Gastrocnemius medialis (tissue), 4 donors: ENCODE results near the gene LNX2.

Source experiments
- POLR2A ChIP-seq, 2 donors: fragments of 450-650 bp; IDR thresholded peaks; one replicate each; pipeline ENCODE4 v1.6.1; 2017; ENCODE audit warnings: antibody characterized with exemption in 2 of 2, mild to moderate bottlenecking in 2 of 2, moderate library complexity in 2 of 2
- TF ChIP-seq, protein P1 (sequence below), 5 experiments: fragments of 450-650 bp in 3 of 5; fragments of 200-600 bp in 2 of 5; sonication (generic) in 2 of 5; IDR thresholded peaks in 4 of 5; conservative IDR thresholded peaks in 1 of 5; 1 replicate in 4 of 5; 2 replicates in 1 of 5; pipeline ENCODE4 v1.5.1; 2016 to 2019; ENCODE audit warnings: antibody characterized with exemption in 5 of 5, mild to moderate bottlenecking in 3 of 5, moderate library complexity in 3 of 5

DNA sequence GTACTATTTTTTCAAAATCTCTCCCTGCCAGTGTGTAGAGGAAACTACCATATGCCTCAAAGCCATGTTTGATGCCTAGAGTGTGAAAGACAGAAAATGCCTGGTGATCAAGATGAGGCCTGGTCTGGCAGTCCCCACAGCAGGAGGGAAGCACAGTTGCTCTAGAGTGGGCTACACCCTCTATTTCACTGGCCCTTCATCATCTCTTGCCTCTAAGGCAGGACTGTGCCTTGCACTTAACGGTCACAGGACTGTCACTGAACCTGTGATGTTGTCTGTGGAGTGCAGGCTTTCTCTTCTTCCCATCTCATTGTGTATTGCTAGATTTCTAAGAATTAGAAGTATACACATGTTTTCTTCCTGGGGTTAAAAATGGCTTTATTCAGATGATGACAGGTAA, 17.7 kb upstream of the LNX2 start:
- TF ChIP-seq, protein P1, sequence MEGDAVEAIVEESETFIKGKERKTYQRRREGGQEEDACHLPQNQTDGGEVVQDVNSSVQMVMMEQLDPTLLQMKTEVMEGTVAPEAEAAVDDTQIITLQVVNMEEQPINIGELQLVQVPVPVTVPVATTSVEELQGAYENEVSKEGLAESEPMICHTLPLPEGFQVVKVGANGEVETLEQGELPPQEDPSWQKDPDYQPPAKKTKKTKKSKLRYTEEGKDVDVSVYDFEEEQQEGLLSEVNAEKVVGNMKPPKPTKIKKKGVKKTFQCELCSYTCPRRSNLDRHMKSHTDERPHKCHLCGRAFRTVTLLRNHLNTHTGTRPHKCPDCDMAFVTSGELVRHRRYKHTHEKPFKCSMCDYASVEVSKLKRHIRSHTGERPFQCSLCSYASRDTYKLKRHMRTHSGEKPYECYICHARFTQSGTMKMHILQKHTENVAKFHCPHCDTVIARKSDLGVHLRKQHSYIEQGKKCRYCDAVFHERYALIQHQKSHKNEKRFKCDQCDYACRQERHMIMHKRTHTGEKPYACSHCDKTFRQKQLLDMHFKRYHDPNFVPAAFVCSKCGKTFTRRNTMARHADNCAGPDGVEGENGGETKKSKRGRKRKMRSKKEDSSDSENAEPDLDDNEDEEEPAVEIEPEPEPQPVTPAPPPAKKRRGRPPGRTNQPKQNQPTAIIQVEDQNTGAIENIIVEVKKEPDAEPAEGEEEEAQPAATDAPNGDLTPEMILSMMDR (IDR thresholded peaks at IDR 0.05 in 4 of 5, conservative IDR thresholded peaks at IDR 0.05 in 1 of 5) = no peak
- no peak for TF ChIP-seq POLR2A (IDR thresholded peaks at IDR 0.05)
